Activated CD8-positive, alpha-beta memory T cell treated with anti-CD3 and anti-CD28 coated beads for 24 hours (primary cell): ENCODE data around the gene INPP5E.
"Not testable (repeated sequence)": the region's sequence is repeated elsewhere in the genome, so short reads cannot be mapped to it uniquely, and the experiment has no call there.

Source experiments
- DNase-seq: peaks from one replicate; pipeline ENCODE4 v3.0.0-alpha.2; 2020

Gene INPP5E

DNA sequence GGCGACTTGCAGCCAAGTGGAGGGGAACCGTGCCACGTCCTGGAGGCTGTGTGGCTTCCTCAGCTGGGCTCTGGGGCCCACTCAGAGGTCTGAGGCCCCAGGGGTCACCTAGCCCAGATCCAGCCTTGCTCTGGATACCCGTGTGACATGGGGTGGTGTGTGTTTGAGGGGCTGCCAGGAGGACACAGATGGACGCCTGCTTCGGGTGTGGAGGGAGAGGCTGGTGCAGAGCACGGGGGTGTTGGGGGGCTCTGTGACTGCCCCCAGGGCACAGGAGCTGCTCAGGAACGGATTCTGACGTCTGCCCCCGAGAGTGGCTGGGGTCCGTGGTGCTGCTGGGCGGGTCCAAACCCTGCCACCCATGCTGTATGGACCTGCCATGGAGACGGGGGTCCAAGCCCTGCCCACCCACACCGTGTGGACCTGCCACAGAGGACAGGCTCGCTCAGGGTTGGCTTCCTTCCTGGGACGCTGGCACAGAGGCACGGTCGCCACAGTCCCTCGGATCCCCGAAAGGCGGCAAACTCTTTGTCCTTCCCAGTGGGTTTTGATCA is 10.5 kb downstream of the INPP5E start:
- no peak for DNase-seq

DNA sequence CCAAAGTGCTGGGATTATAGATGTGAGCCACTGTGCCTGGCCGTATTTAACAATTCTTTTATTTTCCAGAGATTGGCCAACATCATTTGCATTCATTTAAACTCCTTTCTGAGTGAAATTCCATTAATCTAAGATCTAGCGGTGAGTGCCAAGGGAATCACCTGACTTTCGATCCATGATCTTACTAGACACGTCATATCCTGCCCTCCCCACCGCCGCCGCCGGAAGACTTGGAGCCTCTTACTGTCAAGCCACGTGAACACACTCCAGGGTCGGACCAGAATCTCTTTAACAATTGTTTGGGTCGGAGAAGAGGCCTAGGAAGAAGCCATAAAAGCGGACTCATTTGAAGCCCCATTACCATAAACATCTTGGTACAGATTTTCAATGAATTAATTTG is 12.9 kb downstream of the INPP5E start:
- no peak for DNase-seq

DNA sequence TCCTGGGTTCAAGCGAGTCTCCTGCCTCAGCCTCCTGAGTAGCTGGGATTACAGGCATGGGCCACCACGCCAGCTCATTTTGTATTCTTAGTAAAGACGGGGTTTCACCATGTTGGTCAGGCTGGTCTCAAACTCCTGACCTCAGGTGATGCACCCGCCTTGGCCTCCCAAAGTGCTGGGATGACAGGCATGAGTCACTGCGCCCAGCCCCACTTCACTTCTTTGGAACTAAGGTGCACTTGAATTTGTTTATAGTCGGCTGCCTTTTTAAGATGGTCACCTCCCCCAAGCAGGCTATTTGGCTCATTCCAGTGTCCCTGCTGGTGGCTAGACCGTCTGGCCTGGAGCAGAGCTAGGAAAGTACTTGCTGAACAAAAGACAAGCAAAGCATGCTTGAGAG is 14.3 kb downstream of the INPP5E start:
- not testable (repeated sequence) for DNase-seq

DNA sequence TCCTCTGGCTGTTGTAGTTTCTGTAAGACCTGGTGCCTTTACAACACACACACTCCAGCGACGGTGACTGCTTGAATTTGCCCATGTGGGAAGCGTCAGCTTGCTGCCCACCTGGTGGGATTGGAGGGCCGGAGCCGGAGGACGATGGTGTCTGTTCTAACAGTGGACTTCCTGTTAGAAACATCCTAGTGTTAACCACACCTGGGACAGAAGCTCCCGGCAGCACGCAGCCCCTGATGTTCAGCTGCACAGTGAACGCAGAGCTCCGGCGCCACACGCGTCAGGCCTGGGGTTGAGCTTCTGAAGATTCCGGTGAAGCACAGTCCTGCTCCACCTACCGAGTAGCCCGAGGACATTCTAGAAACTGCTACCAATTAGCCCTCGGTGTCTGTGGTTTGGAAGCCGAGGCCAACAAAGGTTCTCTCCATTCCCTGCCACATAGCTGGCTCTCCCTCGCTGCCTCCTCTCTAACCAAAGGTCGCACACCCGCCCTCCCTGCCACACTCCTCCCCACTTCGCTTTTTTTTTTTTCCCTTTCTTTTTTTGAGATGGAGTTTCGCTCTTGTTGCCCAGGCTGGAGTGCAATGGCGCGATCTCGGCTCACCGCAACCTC is 14.8 kb downstream of the INPP5E start:
- no peak for DNase-seq

DNA sequence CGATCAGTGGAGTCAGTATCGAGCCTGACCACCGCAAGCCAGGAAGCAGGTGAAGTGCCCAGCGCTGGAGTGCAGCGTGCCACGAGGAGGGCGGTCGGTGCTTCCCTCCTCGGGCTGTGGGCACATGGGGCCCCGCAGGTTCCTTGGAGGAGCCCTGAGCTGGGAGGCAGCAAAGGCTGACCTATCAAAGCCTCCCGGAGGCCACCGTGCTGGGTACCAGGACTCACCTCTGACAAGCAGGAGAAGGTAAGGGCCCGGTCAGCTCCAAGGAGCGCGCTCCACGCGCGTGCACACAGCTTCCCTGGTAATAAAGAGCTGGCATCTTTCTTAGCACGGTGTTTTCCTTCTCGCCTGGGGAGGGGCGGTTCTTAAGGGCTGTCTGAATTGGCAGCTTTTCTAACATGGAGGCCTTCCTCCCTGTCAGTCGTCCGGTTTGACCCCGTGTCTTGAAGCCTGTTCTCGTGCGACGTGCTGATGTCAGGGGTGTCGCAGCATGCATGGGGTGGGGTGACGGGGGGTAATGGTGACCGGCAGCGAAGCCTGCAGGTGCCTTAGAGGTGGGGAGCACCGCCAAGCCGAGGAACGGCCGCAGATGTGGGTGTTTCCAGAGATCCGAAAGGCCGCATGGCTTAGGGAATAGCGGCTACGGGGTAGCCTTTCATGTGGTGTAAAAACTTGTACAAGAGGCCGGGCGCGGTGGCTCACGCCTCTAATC is 16.1 kb downstream of the INPP5E start:
- DNase-seq, result no peak

DNA sequence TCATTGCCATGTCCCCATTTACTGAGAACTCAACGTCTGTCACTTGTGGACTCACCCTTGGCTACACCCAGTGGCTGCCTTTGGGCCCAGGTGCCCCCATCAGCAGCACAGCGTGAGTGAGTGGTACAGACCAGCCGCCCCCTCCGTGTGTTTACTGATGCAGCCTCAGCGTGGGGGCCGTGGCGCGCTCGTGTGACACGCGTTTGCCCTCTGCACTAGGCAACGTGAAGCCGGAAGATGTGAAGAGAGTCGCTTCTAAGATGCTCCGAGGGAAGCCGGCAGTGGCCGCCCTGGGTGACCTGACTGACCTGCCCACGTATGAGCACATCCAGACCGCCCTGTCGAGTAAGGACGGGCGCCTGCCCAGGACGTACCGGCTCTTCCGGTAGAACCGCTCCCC is 16.8 kb downstream of the INPP5E start:
- no peak for DNase-seq

DNA sequence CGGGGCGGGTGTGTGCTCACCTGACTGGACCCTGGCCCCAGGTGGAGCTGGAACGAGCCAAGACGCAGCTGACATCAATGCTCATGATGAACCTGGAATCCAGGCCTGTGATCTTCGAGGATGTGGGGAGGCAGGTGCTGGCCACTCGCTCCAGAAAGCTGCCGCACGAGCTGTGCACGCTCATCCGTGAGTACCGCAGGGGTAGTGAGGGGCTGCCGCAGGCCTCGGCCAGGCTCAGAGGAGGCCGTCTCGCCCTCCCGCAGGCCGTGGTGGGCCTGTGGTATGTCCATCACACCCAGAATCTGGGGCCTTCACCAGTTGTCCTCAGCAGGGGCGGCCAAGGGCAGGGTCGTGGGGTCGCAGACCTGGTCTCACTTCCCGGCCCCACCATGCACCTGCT is 17.9 kb downstream of the INPP5E start:
- DNase-seq, result no peak

DNA sequence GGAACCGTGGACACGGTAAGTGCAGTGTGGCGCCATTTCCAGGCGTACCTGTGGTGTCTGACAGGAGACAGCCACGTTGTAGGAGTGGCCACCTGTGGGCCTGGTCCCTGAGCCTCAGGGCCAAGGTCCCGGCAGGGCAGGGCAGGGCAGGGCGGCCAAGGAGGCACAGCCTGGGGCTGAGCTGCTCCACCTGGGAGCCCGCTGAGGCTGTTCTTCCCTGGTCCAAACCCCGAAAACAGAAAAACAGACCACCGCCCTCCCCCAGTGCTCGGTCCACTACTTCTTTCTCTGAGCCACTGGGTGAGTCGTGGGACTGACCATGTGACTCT is 20.6 kb downstream of the INPP5E start:
- no peak for DNase-seq

DNA sequence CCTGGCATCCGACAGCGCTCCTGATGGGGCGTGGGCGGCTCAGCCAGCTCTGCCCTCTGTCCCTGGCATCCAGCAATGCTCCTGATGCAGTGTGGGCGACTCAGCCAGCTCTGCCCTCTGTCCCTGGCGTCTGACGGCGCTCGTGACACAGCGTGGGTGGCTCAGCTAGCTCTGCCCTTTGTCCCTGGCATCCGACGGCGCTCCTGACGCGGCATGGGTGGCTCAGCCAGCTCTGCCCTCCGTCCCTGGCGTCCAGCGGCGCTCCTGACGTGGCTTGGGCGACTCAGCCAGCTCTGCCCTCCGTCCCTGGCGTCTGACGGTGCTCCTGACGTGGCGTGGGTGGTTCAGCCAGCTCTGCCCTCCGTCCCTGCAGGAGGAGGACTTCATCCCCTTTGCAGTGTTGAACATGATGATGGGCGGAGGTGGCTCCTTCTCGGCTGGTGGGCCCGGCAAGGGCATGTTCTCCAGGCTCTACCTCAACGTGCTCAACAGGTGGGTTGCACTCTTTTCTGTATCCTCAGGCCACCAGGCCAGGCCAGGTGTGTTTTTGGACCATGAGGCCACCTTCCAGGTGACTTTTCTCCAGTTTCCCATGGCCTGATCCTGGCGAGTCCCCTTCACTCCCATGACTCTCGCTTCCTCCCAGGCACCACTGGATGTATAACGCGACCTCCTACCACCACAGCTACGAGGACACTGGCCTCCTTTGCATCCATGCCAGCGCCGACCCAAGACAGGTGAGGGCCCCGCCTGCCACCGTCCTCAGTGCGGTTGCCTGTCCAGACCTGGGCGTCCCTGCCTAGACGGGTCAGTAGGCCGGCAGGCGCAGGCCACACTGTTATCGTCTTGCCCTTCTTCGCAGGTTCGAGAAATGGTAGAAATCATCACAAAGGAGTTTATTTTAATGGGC is 21.2 kb downstream of the INPP5E start:
- DNase-seq, result no peak

DNA sequence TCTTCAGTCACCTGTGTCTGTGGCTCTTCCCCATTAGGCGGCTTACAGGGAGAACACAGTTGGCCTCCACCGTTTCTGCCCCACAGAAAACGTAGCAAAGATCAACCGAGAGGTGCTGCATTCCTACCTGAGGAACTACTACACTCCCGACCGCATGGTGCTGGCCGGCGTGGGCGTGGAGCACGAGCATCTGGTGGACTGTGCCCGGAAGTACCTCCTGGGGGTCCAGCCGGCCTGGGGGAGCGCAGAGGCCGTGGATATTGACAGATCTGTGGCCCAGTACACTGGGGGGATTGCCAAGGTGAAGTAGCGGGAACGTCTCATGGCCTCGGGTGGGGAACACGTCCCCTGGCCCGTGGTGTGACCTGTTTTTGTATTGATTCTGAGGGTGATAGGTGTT is 22.7 kb downstream of the INPP5E start:
- no peak for DNase-seq

DNA sequence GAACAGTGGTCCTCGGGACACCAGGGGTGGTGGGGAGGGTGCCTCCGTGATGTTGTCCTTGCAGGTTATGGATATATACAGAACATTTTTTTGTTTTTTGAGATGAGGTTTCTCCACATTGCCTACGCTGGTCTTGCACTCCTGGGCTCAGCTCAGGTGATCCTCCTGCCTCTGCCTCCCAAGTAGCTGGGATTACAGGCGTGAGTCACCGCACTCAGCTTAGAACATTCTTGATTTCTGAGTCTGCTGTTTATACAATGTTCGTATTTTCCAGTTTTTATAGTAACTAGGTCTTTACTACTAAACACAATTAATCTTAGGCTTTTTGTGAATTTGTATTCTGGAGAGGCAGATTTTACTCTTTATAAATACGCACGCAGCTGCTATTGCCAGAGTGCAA is 23.2 kb downstream of the INPP5E start:
- DNase-seq, result no peak

DNA sequence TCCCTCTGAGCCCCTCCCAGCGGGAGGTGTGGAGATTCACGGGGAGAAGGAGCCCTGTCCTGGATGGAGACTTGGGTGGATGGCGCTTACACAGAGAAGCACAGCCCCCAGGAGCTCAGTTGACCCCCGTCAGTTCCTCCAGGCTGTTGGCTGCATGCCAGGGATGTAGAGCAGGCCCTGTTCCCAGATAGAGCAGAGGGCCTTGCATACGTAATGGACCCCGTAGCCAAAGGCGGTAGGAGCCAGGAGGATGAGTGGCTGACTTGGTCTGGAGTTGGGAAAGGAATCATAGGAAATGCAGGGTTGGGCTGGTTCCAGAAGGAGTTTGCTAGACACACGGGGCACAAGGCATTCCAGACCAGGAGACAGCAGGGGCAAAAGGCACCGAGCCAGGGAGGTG is 26.7 kb downstream of the INPP5E start:
- DNase-seq, result no peak

DNA sequence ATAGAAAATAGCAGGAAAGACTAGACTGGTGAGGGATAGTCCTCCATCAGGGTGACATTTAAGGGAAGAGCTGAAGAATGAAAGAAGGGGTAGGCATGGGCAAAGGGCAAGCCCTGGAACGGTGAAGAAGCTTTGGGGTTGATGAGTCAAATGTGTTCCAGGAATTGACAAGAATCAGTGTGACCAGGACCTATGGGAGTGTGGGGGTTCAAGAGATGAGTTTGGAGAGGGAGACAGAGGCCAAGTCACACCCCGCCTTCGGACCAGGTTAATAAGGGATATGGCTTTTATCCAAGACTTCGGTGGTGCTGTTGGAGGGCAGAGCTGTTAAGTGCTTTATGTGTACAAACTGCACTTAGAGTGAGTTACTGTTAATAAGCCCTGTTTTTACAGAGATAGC is 28.3 kb downstream of the INPP5E start:
- no peak for DNase-seq

DNA sequence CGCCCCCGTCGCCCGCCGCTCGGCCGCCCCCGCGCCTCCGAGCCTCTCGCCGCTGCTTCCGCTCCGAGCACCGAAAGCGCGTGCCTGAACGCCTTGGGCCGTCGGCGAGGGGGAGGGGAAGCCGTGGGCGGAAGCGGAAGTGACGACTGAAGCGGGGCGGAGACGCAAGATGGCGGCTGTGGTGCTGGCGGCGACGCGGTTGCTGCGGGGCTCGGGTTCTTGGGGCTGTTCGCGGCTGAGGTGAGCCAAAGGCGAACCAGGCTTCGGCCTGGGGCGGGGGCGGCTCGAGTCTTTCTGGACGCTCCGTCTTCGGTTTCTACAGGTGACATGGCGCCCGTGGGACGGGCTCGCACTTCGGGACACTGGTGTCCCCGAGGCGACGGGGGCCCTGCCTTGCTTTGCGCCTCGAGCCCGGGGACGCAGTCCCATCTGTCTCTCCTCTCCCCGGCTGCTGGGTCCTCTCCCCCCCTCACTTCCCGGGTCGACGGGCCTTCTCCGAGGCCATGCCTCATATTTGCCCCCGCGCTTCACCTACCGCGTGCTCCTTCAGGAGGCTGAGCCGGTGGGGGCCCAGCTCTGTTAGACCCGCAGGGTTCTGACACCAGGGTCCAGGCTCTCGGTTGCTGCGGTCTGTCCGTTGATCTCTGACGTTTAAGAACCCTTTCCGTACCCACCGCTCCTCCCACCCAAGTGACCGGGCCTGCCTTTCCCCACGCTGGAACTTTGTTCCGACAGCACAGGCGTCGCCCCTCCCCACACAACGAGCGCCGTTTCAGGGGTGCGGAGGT is 29.0 kb downstream of the INPP5E start, which contains the start of the genes ENTR1 and PMPCA:
Gene ENTR1, minus strand, starts transcription at position 115 of the 788 bp plus-strand sequence. CDS start 217 bp downstream, outside the sequence.
Gene PMPCA, plus strand, starts transcription at position 159 of the 788 bp plus-strand sequence. Its CDS starts 11 bp downstream, at position 170.
- DNase-seq, result peak; percentile 99

DNA sequence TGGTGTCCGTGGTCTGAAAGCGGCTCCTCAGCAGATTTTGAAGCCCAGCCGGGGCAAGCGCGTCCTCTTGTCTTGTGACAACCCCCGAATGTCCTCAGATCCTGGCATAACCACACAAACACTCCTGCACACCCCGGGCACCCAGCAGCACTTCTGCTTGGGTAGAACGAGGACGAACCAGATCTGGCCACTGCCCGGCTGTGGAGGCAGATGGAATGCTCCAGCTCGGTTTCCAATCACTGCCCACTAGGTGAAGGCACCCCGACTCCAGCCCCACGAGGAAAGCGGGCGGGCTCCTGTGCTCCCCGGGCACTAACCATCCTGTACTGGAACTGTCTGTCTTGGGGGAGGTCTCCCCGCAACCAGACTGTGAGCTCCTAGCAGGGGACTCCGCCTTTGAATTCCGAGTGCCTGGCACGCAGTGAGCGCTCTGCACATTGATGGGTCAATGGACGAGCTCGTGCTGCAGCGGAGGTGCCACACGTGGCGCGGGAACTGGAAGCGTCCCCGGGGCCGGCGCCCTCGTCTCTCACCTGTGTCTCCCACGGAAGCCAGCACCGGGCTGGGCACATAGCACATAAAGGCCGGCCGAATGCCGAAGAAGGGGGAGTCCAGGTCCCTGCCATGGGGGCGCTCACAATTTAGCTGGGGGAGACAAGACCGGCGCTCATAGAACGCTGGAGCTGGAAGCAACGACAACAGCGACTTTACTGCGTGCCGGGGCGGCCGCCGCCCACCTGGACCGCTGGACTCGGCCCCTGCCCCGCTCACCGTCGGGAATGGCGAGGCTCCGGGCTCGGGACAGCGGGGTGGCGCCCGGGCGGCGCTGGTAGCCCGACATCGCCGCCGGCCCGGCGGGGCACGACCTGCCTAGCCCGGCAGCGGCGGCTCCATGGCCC is 29.8 kb downstream of the INPP5E start:
- DNase-seq, result peak; percentile 83

DNA sequence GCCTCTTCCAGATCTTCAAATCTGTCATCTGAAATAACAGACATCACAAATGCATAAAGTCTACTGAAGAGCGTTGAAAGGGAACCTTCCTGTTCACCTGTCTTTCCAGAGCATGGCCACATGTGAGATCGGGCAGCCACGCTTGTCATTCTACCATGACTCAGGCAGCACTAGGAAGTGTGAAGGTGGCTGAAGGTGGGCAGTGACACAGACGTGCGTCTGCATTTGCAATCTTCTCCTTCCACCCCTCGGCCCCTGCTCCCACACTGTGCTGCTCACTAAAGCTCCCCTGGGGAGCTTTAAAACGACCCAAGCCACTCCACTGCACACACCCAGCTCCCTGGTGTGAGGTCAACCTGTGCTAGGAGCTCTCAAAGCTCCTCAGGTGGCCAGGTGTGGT is 31.7 kb downstream of the INPP5E start:
- DNase-seq, result no peak

DNA sequence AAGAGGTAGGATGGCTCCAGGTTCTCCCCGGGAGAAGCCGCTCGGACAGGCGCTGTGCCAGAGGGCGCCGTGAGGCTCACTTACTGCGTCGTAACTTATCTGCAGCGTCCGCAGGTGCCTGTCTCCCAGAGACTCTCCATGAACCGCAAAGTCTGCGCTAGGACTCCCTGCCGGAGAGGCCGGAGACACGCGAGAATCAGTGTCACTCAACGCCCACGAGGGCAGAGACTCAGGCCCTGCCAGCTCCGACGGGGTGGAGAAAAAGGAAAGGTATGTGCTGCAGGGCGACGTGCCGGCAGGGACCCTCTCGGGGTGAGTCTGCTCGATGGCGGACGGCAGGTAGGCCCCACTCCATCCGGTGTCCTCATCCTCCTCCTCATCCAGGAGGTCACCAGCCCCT is 32.6 kb downstream of the INPP5E start:
- DNase-seq, result not testable (repeated sequence)

DNA sequence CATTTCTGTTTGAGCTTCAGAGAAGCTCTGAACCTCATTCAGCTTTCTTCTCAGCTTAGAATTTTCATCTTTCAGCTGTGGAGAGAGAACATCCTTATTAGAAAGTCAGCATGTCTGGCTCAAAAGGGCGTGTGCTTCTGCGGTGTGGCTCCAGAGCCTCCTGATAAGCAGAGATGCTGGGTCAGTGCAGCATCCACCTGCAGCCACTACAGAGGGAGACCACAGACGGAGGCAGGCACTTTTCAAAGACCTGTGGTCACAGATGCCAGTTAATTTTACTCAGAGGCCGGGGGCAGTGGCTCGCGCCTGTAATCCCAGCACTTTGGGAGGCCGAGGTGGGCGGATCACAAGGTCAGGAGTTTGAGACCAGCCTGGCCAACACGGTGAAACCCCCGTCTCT is 33.7 kb downstream of the INPP5E start:
- not testable (repeated sequence) for DNase-seq

DNA sequence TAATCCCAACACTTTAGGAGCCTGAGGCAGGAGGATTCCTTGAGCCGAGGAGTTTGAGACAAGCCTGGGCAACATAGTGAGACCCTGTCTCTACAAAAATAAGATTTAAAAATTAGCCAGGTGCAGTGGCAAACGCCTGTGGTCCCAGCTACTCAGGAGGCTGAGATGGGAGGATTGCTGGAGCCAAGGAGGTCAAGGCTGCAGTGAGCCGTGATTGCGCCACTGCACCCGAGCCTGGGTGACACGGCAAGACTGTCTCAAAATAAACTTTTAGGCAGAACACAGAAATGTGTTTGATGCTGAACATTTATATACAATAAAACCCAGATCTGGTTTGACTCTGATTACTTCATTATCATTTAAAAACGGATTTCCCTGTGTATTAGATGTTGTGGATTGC is 34.2 kb downstream of the INPP5E start:
- DNase-seq, result no peak

DNA sequence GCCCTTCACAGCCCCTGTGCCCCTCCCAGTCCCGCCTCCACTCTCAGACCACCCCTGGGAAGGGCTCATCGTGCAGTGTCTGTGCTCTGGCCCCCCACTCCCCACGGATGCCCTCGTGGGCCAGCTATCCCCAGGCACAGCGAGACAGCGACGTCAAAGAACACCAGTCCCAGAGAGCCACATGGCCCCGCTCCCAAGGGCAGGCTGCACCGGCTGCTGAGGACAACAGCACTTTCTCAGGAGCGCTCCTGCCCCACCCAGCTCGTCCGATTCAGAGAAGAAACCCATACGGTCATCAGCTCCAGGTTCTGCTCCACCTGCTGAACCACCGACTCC is 34.9 kb downstream of the INPP5E start:
- DNase-seq, result peak; percentile 63
